HepG2 (cell line): ENCODE results near the gene CARMIL1. TPM values are rescaled to one million over a fixed set of nuclear protein-coding genes. Genes with fewer than 3 reads are reported as not detected.

Experiments used
- ATAC-seq: fragments of 200-7000 bp; cut with Tn5 transposase; 3 replicates; pipeline ENCODE4 v1.9.1; 2020; ENCODE audit warnings: mild to moderate bottlenecking, moderate library complexity
- BruUV-seq: library from RNA; stranded (reverse); fragments of 400-500 nt; replicated peaks from 2 replicates; lab custom pipeline; 2021; lab: Mats Ljungman, UMichigan
- CTCF ChIA-PET: fragments of 300-600 bp; formaldehyde crosslinking; extraction: SDS; loops from one replicate; lab custom pipeline; 2021; ENCODE audit warnings: low total read pairs, inconsistent platforms, low intra/inter-chr PET ratio; lab: Yijun Ruan, JAX
- POLR2A ChIA-PET: fragments of 350-600 bp; sonication (Branson Sonifier 250); formaldehyde crosslinking; loops from one replicate; lab custom pipeline; 2020; ENCODE audit warnings: antibody characterized with exemption, inconsistent platforms; lab: Yijun Ruan, JAX
- DNase-seq: peaks from one replicate; pipeline ENCODE4 v3.0.0-alpha.2; 2015; ENCODE audit warnings: low spot score
- FAIRE-seq: peaks from 3 replicates; lab custom pipeline; 2011; peaks lifted over from hg19 to GRCh38; lab: Jason Lieb, UNC
- H2AFZ ChIP-seq: one replicate; pipeline ENCODE4 v1.6.1; 2011; ENCODE audit warnings: low read length, inconsistent platforms
- H3K27ac ChIP-seq: fragments of 300-600 bp; 3 replicates; pipeline ENCODE4 v1.8.0; 2011; ENCODE audit warnings: mixed run types, mild to moderate bottlenecking, mixed read lengths, low read length, inconsistent platforms; ENCODE audit not compliant: insufficient read depth; ENCODE audit errors: extremely low read length
- H3K27me3 ChIP-seq, 2 experiments: fragments of 200-600 bp in 1 of 2; 2 replicates in 1 of 2; 3 replicates in 1 of 2; pipeline versions ENCODE4 v1.6.0 to v1.8.0; 2011; ENCODE audit warnings: low read length in 2 of 2, mild to moderate bottlenecking in 2 of 2, moderate library complexity in 2 of 2, inconsistent platforms in 1 of 2; ENCODE audit not compliant: insufficient read depth in 2 of 2, control insufficient read depth in 1 of 2
- H3K36me3 ChIP-seq, 2 experiments: fragments of 200-600 bp in 1 of 2; replicated peaks in 1 of 2; 2 replicates in 1 of 2; 3 replicates in 1 of 2; pipeline versions ENCODE4 v1.5.1 to v1.8.0; 2011; ENCODE audit warnings: low read length in 2 of 2, inconsistent platforms in 1 of 2; ENCODE audit not compliant: insufficient read depth in 2 of 2, control insufficient read depth in 1 of 2
- H3K4me1 ChIP-seq: 2 replicates; pipeline ENCODE4 v1.5.1; 2012; ENCODE audit warnings: low read length, inconsistent platforms; ENCODE audit not compliant: insufficient read depth
- H3K4me2 ChIP-seq: 2 replicates; pipeline ENCODE4 v1.6.0; 2011; ENCODE audit warnings: low read depth, low read length, inconsistent platforms
- H3K4me3 ChIP-seq, 3 experiments: fragments of 200-600 bp in 1 of 3; sonication (generic), shearing (Covaris generic) in 1 of 3; replicated peaks in 1 of 3; 2 replicates each; pipeline ENCODE4 v1.5.1; 2011 to 2016; ENCODE audit warnings: low read length in 3 of 3, inconsistent platforms in 2 of 3, low read depth in 2 of 3, mild to moderate bottlenecking in 2 of 3, control low read depth in 1 of 3, mixed read lengths in 1 of 3; ENCODE audit not compliant: insufficient read depth in 1 of 3
- H3K79me2 ChIP-seq: one replicate; pipeline ENCODE4 v1.6.1; 2011; ENCODE audit warnings: low read length, inconsistent platforms; ENCODE audit not compliant: insufficient read depth
- H3K9ac ChIP-seq: 2 replicates; pipeline ENCODE4 v1.6.0; 2011; ENCODE audit warnings: mild to moderate bottlenecking, low read depth, low read length, inconsistent platforms; ENCODE audit not compliant: insufficient read depth
- H3K9me3 ChIP-seq: 2 replicates; pipeline ENCODE4 v1.5.1; 2012; ENCODE audit warnings: mild to moderate bottlenecking, low read length
- H4K20me1 ChIP-seq: 2 replicates; pipeline ENCODE4 v1.6.0; 2011; ENCODE audit warnings: inconsistent platforms, mild to moderate bottlenecking, low read length, moderate library complexity; ENCODE audit not compliant: insufficient read depth
- CREB1 ChIP-seq, 2 experiments: fragments of 450-650 bp in 1 of 2; IDR thresholded peaks; 2 replicates each; pipeline ENCODE4 v1.6.1; 2016 to 2017; ENCODE audit warnings: control low read depth in 1 of 2, mild to moderate bottlenecking in 1 of 2, missing compliant biosample characterization in 1 of 2, missing genetic modification characterization in 1 of 2
- SMAD1 ChIP-seq: sonication (generic); formaldehyde crosslinking; IDR thresholded peaks from 2 replicates; pipeline ENCODE4 v1.4.0; 2020; ENCODE audit warnings: missing genetic modification reagents, low read depth, mild to moderate bottlenecking, borderline replicate concordance
- WGBS: methylation state at CpG from one replicate; pipeline ENCODE4 v1.1.6; 2017; ENCODE audit warnings: low lambda C conversion rate; 5-methylcytosine and 5-hydroxymethylcytosine counted together
- in situ Hi-C: cut with HindIII; loops from 2 replicates; pipeline ENCODE4 v1.10.0; 2017; ENCODE audit warnings: low pct_unique_long_range_greater_than_20kb; ENCODE audit not compliant: extremely low pct_ligation_motif_present
- intact Hi-C: fragments of 100-400 bp; cut with micrococcal nuclease; formaldehyde crosslinking; loops from one replicate; pipeline ENCODE4 v1.10.0; 2022; ENCODE audit not compliant: unreplicated experiment
- polyA plus RNA-seq, 8 experiments: library from polyadenylated mRNA; depleted of rRNA in 3 of 8; stranded (reverse) in 7 of 8; unstranded in 1 of 8; fragments of >200 nt; fragmentation: Illumina TruSeq in 4 of 8; extraction: Trizol in 4 of 8; gene quantifications; 2 replicates each; pipeline versions ENCODE4 v1.2.1 to v1.2.3, GENCODE V29; 2011 to 2016; ENCODE audit warnings: low read depth in 4 of 8, missing spikeins in 1 of 8, mixed read lengths in 1 of 8; ENCODE audit not compliant: insufficient read depth in 1 of 8
- total RNA-seq, 5 experiments: library from RNA; depleted of rRNA; stranded (reverse); fragments of >200 nt; fragmentation: Illumina TruSeq; extraction: Trizol; gene quantifications; 2 replicates each; pipeline ENCODE4 v1.2.3, GENCODE V29; 2016; ENCODE audit warnings: low read depth in 1 of 5
- TF ChIP-seq, protein P1 (sequence below): sonication (generic); formaldehyde crosslinking; IDR thresholded peaks from 2 replicates; pipeline ENCODE4 v1.5.1; 2020; ENCODE audit warnings: missing genetic modification reagents, mild to moderate bottlenecking, borderline replicate concordance

Gene CARMIL1
- total and polyA plus RNA-seq, 2 of the 13 experiments (the other 11 are each of a cell fraction or from before 2014, with no cell fraction given) = 1.8 to 2.6 TPM

DNA sequence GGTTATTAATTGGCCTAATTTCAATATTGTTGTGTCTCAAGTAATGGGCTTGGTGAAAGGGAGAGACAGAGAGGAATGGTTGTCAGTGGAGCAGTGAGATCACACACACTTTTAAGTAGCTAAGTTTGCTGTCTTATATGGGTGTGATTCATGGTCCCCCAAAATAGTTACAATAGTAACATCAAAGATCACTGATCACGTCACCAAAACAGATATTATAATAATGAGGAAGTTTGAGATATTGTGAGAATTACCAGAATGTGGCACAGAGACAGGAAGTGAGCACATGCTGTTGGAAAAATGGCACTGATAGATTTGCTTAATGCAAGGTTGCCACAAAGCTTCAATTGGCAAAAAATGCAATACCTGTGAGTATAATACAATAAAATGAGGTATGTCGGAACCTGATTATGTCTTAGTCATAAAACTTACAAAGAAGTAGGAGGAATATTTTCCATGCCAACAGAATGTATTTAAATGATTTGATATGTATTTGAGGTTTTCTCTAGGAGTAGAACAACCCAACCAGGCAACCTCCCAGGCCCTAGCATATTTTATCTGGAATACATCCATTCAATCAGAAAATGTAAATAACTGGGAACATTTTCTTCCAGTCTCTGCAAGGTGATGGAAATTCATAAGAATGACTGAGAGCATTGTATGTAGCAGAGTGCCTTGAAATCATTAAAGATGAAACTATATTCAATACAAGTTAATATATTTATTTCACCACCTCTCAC, 167.8 kb downstream of the CARMIL1 start:
- FAIRE-seq = no peak
- CTCF ChIA-PET = no interaction called here

DNA sequence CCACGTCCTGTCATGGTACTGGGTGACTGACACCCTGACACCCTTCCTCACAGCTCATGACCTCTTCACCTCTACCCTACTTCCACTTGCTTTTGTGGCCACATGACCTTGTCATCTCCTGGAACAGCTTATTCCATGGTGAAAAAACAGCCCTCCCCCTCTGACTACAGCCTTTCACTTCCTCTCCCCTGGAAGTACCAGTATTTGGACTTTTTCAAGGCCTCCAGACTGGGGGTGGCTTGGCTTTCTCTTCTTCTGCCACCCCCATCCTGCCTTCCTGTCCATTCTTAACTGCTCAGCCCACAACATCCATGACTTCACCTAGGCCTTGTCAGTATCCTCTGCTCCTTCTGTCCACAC, 168.4 kb downstream of the CARMIL1 start:
- 11% methylated on average over 1 of the region's 1 CpG for whole genome bisulfite sequencing
- no peaks in the 10 kb centered on the region for H3K4me1 ChIP-seq
- DNase-seq (no peak), ATAC-seq (no peak)
- H3K9me3 ChIP-seq = peaks cover 7% of the 10 kb centered on the region; the same call in 1 of the 2 replicates
- no peak overlapping the region for H3K4me3 ChIP-seq
- H3K4me2 ChIP-seq = no peak overlapping the region
- CTCF ChIA-PET = no interaction called here
- H3K36me3 ChIP-seq = no peaks in the 10 kb centered on the region
- in situ Hi-C loops (no loop called here), intact Hi-C loops (no loop called here)
- no peak overlapping the region for H3K9ac ChIP-seq
- no peak overlapping the region for H2AFZ ChIP-seq
- TF ChIP-seq, protein P1, sequence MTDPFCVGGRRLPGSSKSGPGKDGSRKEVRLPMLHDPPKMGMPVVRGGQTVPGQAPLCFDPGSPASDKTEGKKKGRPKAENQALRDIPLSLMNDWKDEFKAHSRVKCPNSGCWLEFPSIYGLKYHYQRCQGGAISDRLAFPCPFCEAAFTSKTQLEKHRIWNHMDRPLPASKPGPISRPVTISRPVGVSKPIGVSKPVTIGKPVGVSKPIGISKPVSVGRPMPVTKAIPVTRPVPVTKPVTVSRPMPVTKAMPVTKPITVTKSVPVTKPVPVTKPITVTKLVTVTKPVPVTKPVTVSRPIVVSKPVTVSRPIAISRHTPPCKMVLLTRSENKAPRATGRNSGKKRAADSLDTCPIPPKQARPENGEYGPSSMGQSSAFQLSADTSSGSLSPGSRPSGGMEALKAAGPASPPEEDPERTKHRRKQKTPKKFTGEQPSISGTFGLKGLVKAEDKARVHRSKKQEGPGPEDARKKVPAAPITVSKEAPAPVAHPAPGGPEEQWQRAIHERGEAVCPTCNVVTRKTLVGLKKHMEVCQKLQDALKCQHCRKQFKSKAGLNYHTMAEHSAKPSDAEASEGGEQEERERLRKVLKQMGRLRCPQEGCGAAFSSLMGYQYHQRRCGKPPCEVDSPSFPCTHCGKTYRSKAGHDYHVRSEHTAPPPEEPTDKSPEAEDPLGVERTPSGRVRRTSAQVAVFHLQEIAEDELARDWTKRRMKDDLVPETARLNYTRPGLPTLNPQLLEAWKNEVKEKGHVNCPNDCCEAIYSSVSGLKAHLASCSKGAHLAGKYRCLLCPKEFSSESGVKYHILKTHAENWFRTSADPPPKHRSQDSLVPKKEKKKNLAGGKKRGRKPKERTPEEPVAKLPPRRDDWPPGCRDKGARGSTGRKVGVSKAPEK = no peak
- TF ChIP-seq, all 625 proteins: peak for 0
- Histone ChIP-seq H3K27me3 (no peaks in the 10 kb centered on the region), H3K27ac (no peak overlapping the region), H4K20me1 (no peaks in the 10 kb centered on the region), H3K79me2 (no peaks in the 10 kb centered on the region)
- BruUV-seq = no TSS peak
- no peak for FAIRE-seq
- POLR2A ChIA-PET = no interaction called here

More for the DNA sequence above, 167.8 kb downstream of the CARMIL1 start:
- Histone ChIP-seq H3K27me3 (no peaks in the 10 kb centered on the region), H3K4me2 (no peak overlapping the region), H3K36me3 (no peaks in the 10 kb centered on the region), H4K20me1 (no peaks in the 10 kb centered on the region), H3K27ac (no peak overlapping the region), H3K4me1 (no peaks in the 10 kb centered on the region), H3K79me2 (no peaks in the 10 kb centered on the region), H3K9me3 (peaks cover 7% of the 10 kb centered on the region; the same call in 1 of the 2 replicates), H3K4me3 (no peak overlapping the region), H2AFZ (no peak overlapping the region), H3K9ac (no peak overlapping the region)
- intact Hi-C loops (no loop called here), in situ Hi-C loops (no loop called here)
- peak; percentile 60 for TF ChIP-seq CREB1 (IDR thresholded peaks at IDR 0.05)
- TF ChIP-seq CREB1 (CRISPR knock-in tag; IDR thresholded peaks at IDR 0.05) = no peak
- no peak for TF ChIP-seq SMAD1 (CRISPR knock-in tag)
- DNase-seq = no peak
- BruUV-seq = no TSS peak
- no peak for ATAC-seq
- POLR2A ChIA-PET = no interaction called here
- WGBS = 61% methylated on average over 2 of the region's 2 CpGs
